NCI-H2107 treated with DMSO at 0.1 percent for 48 hours (cell line): ENCODE data around the gene PTPRD.

Source experiments
- DNase-seq: peaks from one replicate; lab custom pipeline; 2025; ENCODE audit not compliant: unreplicated experiment; lab: John Stamatoyannopoulos, UW

PTPRD gene

DNA sequence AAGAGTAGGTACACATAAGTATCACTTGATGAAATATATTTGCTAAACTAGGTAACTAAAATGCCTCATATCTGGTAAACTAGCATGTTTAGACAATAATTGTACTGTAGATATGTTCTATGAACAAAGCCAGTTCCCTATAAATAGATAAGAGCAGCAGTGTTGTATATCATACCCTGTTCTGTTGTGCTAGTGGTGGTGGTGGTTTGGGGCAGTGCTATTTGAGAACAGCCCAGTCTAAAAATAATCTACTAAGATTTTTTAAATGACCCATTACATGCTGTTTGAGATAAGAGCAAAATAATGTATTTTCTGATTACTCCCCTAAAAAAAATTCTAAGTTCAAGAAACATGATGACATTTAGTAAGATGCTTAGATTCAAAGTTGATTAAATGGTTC, 1984.0 kb downstream of the PTPRD start:
- no peak for DNase-seq

DNA sequence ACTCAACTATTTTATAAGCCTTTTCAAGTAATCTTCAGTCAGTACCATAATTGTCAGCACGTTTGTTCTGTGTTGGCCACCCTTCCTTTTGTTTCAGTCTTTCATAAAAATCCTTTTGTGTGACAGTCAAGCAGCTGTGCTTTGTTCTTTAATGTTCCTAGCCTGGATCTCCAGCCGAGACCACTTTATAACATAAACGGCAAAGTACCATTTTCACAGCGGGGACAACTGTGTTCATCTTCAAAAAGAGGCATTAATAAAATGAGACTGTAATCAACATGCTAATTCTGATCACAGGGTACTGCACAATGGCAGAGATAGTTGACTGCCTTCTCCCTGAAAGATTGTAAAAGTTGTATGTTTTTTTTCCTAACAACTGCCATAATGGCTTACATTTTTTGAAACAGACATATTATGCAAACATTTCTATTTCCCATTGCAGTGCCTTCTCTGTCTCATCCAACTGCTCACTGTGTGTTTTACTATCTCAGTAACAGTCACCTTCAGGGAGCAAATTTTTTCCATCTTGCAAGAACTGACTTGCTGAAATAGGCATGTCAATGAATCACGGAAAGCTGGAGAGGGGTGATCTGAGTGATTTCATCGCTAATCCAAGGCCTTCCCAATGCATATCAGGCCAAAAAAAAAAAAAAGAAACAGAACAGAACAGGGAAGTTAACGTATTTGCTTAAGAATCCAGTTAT, 1984.7 kb downstream of the PTPRD start:
- DNase-seq, result peak; percentile 65

DNA sequence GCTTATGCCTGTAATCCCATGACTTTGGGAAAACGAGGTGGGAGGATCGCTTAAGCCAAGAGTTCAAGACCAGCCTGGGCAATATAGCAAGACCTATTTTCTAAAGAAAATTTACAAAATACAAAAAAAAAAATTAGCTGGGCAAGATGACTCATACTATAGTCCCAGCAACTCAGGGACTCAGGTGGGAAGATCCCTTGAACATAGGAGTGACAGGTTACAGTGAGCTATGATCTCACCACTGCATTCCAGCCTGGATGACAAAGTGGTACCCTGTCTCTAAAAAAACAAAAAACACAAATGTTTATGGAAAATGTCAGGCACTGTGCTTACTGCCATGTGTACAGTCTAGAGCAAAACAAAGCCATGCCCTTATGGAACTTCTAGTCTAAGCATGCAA, 1989.9 kb downstream of the PTPRD start:
- no peak for DNase-seq

DNA sequence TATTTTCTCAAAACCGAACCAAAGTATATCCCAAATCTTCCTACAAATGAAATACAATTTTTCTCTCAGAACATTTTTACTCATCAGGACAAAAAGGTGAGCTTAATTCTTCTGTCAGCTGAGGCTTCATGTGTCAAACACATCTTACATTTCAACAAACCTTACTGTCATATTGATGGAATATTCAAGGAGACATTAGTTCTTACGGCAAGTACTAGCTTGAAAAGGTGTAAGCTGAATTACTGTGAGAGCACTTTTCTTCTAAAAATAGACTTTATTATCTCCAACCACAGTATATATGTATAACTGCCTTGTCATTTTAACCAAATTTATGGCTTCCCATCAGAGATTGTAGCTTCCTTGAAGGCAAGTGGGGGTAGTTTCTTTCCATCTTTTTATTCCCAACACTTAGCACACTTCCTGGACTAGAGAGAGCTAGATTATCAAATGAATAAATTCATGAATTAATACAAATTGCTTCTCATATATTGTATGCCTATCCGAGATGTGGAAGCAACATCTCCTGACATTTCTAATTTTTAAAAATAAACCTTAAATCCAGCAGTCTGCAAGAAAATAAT, 1990.5 kb downstream of the PTPRD start:
- DNase-seq, result no peak

DNA sequence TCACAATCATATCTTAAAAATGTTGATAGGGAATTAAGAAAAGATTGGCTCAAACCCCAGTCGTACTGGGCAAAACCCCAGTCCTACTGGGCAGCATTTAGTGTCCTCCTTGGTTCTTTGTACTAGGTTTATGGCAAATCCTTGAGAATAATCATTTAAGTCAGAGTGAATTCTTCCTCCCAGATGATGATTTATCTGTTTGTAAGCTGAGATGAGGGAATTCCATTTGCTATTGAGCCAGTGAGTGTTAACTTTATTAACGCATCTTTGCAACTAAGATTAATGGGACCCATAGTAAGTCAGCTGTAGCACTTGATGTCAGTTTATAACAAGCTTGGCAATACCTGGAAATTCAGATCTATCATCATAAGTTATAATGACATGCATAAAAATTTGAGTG, 1991.4 kb downstream of the PTPRD start:
- DNase-seq, result no peak

DNA sequence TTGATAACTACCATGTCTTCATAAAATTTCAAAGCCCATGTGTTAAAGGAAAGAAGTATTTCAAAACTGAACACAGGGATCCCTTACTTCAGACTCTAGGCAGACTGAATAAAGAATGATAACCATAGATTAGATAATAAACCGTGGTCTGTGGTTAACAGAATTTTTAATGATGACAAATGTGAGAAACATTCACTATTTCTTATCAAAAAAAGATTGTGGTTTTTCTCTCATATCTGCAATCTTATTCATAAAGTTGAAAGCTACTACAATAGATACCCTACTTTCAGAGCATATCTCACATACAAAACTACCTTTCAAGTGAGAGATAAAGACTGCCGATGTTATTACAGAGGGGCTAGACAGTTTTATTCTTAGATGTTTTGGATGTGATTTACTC, 1996.4 kb downstream of the PTPRD start:
- DNase-seq, result no peak

DNA sequence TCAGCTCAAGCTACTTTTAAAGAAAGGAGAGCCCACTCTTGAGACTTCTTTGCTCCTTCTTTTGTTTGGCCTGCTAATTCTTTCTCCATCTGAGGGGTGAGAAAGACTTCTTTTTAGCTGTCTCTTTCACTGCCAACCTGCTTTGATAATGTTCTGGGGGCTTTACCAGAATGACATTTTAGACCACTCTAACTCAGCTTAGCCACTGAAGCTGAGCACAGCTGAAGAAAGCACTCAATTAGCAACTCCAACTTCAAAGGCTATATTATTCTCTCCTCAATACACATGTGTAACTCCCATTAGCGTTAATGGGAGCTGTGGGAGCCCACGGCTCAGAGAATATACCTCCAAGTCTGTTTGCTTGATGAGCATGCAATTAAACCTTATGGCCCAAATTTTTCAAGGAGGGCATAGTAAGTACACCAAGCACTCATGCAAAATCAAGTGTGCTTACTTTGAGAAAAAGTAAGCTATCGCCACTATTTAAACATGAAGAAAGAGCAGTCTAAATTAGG, 1997.8 kb downstream of the PTPRD start:
- DNase-seq, result no peak

DNA sequence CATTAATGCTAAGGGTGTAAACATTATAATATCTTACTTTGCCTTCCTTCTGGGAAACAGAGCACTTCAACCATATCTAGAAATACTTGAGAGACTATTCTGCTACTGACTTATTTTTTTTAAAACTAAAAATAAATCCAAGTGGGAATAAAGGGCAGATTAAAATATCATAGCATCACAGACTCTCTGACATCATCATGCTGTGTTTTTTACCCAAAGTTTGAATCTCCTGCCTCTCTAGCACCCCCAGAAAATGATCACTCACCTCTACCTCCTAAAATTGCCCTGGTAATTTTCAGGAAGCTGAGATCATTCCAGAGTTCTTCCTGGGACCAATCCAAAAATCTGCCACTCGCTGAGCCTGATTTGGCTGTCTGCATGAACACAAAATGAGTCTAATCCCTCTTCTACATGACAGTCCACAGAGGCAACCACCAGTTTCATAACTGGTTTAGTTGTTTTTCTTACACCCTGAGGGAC, 1999.4 kb downstream of the PTPRD start:
- DNase-seq, result no peak

DNA sequence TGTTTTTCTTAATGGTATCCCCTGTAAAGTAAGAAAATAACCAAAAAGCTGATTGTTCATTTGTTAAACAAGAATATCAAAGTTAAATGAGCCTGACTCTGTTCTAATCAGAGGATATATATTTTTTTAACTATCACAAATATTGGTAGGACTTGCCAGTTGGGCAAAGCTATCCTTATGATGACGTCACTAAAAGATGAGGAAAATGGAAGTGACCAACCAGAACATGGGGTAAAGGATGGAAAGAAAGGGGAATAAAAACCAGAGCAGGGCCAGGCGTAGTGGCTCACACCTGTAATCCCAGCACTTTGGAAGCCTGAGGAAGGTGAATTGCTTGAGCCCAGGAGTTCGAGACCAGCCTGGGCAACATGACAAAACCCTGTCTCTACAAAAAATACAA, 2001.6 kb downstream of the PTPRD start:
- no peak for DNase-seq

DNA sequence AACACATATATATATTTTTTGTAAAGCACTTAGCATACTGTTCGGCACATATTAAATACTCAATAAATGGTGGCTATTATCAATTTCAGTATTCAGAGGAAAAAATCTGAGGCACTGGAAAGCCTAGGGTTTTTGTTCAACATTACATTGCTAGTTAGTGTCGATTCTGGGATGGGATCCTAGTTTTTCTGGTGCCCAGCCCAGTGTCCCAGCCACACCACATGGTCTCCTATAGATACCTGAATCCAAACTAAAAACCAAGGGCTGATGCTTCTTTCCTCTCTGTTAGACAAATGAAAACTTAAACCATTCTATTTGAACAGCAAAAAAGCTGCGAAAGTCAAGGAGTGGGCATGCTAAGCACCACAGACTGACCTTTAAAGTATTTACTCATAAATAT, 2002.5 kb downstream of the PTPRD start:
- DNase-seq, result no peak

DNA sequence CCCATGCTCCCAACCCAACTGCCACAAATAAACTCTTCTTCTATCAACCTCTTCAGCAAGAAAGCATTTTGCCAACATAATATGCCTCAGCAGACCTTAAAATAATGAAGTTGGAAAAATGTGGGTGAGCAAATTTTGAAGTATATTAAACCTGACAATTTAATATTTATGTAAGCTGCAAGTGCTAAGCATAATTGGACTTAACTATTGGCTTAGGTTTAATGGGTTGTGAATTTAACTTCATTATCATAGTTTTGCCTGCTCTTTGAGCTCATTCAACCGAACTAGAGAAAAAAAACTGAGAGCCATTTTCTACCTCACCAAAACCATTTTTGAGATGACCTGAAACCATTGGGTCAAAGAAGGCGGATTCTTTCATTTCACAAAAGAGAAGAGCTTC, 2007.7 kb downstream of the PTPRD start:
- DNase-seq, result no peak

DNA sequence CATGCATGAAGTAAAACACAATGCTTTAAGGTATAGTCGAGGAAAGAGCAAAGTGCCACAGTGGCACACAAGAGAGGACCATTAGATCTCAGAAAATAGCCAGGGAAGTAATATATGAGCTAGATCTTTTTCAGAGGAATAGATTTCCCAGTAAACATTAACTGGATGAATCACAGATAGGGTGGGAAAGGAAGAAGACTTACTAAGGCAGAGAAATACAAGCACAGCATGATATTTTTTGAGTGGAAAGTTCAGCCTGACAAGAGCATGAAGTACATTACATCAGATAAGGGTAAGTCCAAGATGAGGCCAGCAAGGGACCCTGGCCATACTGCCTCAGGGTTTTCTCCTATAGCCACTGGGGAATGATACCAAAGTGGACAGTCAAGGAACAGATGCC, 2008.6 kb downstream of the PTPRD start:
- DNase-seq, result no peak

DNA sequence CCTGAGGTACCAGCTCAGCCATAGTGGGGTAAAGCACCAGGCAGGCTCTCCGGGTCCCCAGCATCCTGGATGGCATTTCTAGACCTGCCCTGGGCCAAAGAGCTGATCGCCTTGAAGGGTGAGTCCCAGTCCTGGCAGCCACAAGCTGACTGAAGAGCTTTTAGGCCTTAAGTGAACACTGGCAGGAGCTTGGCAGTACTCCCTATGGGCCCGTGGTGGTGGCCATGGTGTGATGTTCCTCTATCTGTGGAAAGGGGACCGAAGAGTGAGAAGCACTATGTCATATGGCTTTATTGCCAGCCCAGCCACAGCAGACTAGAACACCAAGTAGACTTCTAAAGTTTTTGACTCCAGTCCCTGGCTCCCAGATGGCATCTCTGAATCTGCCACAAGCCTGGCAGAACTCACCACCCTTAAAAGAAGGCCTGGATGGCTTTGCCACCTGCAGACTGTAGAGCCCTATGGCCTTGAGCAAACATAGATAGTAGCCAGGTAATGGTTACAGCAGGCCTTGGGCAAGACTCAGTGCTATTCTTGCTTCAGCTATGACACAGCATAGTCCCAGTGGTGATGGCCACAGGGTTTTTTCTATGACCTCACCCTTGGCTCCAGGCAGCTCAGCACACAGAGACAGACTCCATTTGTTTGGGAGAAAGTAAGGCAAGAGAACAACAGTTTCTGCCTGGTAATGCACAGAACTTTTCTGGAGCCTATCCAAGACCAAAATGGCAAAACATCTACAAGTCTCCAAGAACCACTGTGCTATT, 2011.7 kb downstream of the PTPRD start:
- no peak for DNase-seq

DNA sequence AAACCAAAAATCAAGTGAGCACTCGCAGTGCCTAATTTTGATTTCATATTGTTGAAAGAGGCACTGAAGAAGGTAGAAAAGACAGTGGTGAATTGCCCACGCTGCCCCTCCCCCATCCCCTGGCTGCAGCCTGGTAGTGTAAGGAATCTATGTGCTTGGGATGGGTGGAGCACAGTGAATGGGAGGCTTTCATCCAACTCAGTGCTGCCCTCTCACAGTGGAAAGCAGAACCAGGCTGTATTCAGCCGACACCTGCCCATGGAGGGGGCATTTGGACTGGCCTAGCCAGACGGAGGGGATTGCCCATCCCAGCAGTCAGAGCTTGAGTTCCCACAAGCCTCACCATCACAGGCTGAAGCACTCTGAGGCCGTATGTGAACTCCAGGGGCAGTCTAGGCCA, 2012.9 kb downstream of the PTPRD start:
- DNase-seq, result no peak

DNA sequence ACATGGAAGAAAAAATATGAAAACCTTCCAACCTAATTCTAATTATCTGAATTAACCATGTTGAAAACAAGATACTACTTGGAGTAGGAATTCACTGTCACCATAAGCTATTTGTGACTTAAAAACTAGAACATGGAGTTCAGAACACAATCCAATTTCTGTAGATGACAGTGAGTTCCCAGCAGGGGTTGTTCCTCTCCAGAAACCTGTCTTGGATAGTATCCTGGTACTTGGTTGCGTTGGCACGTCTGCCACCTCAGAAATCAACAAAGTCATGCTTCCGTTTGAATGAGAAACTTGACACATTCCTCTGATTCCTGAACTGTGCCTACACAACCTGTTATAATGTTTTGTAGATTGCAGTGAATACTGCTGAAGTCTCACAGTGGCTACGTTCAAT, 2023.3 kb downstream of the PTPRD start:
- DNase-seq, result no peak

DNA sequence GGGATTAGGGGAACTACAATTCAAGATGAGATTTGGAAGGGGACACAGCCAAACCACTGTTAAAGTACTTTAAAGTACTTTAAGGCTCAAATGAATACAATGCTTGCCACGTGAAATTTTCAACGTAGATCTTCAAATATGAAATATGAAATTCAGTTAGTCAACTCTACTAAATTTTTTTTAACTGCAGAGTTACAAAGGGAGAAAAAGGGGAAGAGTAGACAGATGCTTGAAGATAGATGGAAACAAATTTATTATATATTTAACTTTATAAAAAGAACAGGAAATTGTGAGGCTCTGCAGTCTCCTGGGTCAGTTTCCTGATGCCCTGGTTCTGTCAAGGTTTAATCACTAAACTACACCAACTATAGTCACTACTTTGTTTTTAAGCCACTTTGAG, 2027.8 kb downstream of the PTPRD start:
- DNase-seq, result no peak

DNA sequence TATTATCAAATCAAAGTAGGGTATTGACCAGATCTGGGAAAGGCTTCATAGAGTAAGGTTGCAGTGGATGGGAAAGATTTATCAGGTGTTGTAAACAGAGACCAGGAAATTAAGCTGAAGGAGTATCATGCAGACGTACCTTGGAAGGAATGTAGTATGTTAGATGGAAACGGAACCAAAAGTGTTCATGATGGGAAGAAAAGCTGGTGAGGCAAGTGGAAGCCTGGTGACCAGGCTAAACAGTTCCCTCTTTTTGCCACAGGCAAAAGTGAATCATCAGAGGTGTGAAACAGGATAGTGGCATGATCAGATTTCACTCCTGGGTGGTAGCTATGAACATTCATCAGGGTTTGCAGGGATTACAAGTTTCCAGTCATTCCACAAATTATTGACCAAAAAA, 2033.1 kb downstream of the PTPRD start:
- DNase-seq, result no peak

DNA sequence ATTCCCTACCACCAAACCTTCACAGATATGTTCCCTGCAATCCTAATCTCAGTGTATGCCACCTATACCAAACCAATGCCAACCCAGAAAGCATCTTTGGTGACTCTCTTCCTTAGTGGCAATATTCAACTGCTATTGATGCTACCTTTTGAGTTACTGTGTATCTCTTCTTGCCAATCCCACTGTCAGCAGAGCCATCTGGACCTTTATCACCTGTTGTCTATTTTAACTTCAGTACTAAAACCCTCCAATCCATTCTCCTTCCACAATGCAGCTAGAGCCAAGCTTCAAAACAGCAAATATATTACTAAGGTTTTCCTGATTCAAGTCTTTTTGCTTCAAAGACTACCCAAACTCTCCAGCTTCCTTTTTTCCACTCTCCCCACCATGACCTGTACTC, 2036.1 kb downstream of the PTPRD start:
- no peak for DNase-seq

DNA sequence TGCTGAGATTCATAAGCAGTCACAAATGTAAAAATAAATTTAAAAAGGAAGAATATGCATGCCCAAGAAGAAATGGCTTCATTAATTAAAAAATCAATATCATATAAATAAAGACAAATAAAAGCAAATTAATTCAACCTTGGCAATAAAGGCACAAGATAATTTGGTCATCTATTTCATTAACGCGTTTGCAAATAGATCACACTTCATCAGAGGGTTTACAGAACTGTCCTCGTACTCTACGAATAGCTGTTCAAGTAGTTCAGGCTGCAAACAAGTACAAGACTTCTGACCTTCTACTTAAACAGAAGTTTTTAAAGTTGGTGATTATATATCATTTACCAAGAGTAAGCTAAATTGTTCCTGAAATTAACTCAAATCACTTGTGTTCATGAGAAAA, 2038.0 kb downstream of the PTPRD start:
- no peak for DNase-seq

DNA sequence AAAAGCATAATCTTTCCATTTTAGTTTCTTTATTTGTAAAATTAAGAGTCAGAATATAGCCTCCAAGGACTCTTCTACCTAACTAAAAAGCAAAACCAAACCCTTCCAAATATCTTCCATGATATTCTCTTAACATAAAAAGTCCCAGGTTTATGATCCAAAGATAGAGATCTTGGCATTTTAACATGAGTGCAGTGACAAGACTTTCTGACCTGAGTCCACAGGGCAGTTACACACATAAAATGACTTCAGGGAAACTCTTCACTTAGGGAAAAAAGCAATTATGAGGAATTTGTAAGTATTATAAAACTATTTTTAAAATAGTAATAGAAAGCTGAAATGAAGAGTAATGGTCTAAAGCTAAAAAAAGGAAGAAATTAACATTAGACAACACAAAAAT, 2040.6 kb downstream of the PTPRD start:
- DNase-seq, result no peak

DNA sequence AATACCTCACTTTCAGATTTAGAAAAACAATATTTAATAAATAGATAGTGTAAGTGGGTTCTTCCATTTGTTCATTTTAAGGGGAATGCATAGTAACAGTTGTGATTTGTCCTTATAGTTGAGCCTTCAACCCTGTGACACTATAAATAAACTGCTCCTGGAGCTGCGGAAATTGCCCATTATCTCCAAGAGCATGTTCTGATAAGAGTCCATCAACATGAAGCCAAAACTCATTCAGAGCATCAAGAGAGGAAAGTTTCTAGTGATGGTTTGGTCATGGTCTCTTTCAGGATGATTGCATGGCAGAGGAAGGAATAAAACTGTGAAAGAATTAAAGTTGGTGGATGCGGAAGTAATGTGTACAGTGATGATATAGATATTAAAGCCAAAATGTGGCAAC, 2041.2 kb downstream of the PTPRD start:
- DNase-seq, result no peak

DNA sequence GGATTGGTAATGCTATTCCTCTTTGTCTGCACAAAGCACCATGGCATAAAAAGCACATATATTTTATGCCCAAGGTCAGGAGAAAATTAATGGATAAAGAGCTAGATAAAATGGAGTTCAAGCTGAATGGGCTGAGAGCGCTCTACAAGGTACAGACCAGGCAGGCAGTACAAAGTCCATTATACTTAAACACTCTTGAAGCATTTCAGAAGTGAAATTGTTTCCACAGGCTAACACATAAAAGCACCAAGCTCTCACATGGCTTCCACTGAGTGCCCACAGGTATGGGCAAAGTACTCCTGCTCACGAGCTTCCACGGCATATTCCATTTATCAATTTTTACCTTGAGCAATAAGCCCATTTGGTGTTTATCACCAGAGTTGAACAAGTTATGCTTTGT, 2042.0 kb downstream of the PTPRD start:
- DNase-seq, result no peak
